PFSK-1 (cell line): ENCODE results near the gene CYB561D2.

Source experiments
- FOXP2 ChIP-seq: optimal IDR thresholded peaks from 2 replicates; pipeline ENCODE3; 2011; ENCODE audit warnings: borderline replicate concordance, control low read depth, inconsistent platforms; ENCODE audit not compliant: insufficient read depth; ENCODE audit errors: extremely low read length, extremely low read depth
- POLR2AphosphoS5 ChIP-seq: IDR thresholded peaks from 2 replicates; pipeline ENCODE4 v1.6.1; 2012; ENCODE audit warnings: low read depth, mild to moderate bottlenecking, control low read depth, low read length, moderate library complexity
- REST ChIP-seq, 2 experiments: IDR thresholded peaks; 2 replicates each; pipeline versions ENCODE4 v1.6.1 to v1.8.0; 2011 to 2012; ENCODE audit warnings: low read depth in 2 of 2, low read length in 2 of 2, control low read depth in 1 of 2, inconsistent platforms in 1 of 2, mild to moderate bottlenecking in 1 of 2, moderate library complexity in 1 of 2; ENCODE audit not compliant: insufficient read depth in 1 of 2
- SIN3A ChIP-seq: IDR thresholded peaks from 2 replicates; pipeline ENCODE4 v1.6.1; 2012; ENCODE audit warnings: mild to moderate bottlenecking, low read length, moderate library complexity, borderline replicate concordance; ENCODE audit not compliant: insufficient read depth

- no peak for TF ChIP-seq FOXP2
- no peak for TF ChIP-seq REST (IDR thresholded peaks at IDR 0.05; ENCODE audit: insufficient read depth in 1 of 2, low read depth in 2 of 2, low read length in 2 of 2)
- no peak for TF ChIP-seq POLR2AphosphoS5
- TF ChIP-seq SIN3A = no peak
These were observed 32.5 kb upstream of the CYB561D2 start for GRCh38 chr3:50318163-50318562.
